Thymus (tissue), 11 donors: ENCODE data around the gene PPAT. TPM values are rescaled to one million over a fixed set of nuclear protein-coding genes. Genes with fewer than 3 reads are reported as not detected.
A peak's percentile ranks its signal among the peaks of the same experiment; 100 is the strongest.

Experiments
- DNase-seq, 9 donors: peaks; one replicate each; pipeline ENCODE4 v3.0.0-alpha.2; 2013; ENCODE audit warnings: low spot score in 9 of 9, low read depth in 6 of 9, missing footprints in 1 of 9
- H3K27ac ChIP-seq, 2 donors: one replicate each; pipeline ENCODE4 v1.5.1; 2013; ENCODE audit warnings: control low read depth in 1 of 2, low read depth in 1 of 2, low read length in 1 of 2, mild to moderate bottlenecking in 1 of 2, moderate library complexity in 1 of 2
- H3K27me3 ChIP-seq, 2 donors: one replicate each; pipeline ENCODE4 v1.5.1; 2013; ENCODE audit warnings: low read length in 1 of 2; ENCODE audit not compliant: control insufficient read depth in 2 of 2, insufficient read depth in 1 of 2
- H3K36me3 ChIP-seq, 2 donors: one replicate each; pipeline ENCODE4 v1.5.1; 2013; ENCODE audit warnings: low read length in 1 of 2, mild to moderate bottlenecking in 1 of 2, moderate library complexity in 1 of 2; ENCODE audit not compliant: control insufficient read depth in 2 of 2, insufficient read depth in 2 of 2
- H3K4me1 ChIP-seq, 2 donors: one replicate each; pipeline ENCODE4 v1.5.1; 2013; ENCODE audit warnings: low read length in 2 of 2; ENCODE audit not compliant: control insufficient read depth in 2 of 2, insufficient read depth in 2 of 2
- H3K4me3 ChIP-seq, 2 donors: one replicate each; pipeline ENCODE4 v1.5.1; 2013; ENCODE audit warnings: low read length in 2 of 2, control low read depth in 1 of 2, mild to moderate bottlenecking in 1 of 2
- H3K9me3 ChIP-seq, 2 donors: one replicate each; pipeline ENCODE4 v1.5.1; 2013; ENCODE audit warnings: low read length in 1 of 2, mild to moderate bottlenecking in 1 of 2; ENCODE audit not compliant: control insufficient read depth in 2 of 2, insufficient read depth in 1 of 2
- WGBS: extraction: QIAGEN DNeasy Blood & Tissue Kit; methylation state at CpG from one replicate; pipeline ENCODE4 v1.1.7; 2013; 5-methylcytosine and 5-hydroxymethylcytosine counted together
- polyA plus RNA-seq: library from polyadenylated mRNA; stranded (reverse); fragments of 200-250 nt; gene quantifications from one replicate; pipeline ENCODE4 v1.2.3, GENCODE V29; 2013
- total RNA-seq: library from RNA; stranded (reverse); fragments of 120-200 nt; gene quantifications from one replicate; pipeline ENCODE4 v1.2.4, GENCODE V29; 2013
- donor health status: healthy.

PPAT gene
- total and polyA plus RNA-seq, 2 donors, result 6.7 to 18.3 TPM

GRCh38 chr4:56406151-56406550 is 29.3 kb downstream of the PPAT start:
- Histone ChIP-seq H3K27ac (no peak overlapping the region), H3K27me3 (no peaks in the 10 kb centered on the region), H3K36me3 (peaks cover 0 to 14% of the 10 kb centered on the region in 2 donors), H3K4me3 (no peak overlapping the region), H3K4me1 (no peaks in the 10 kb centered on the region), H3K9me3 (no peaks in the 10 kb centered on the region)
- no peak for DNase-seq
- WGBS, result 97% methylated on average over 4 of the region's 4 CpGs

GRCh38 chr4:56405016-56405415 is 30.4 kb downstream of the PPAT start:
- no peaks in the 10 kb centered on the region for H3K4me1 ChIP-seq
- H3K9me3 ChIP-seq, result no peaks in the 10 kb centered on the region
- no peak overlapping the region for H3K4me3 ChIP-seq
- DNase-seq, result no peak
- peaks cover 0 to 23% of the 10 kb centered on the region in 2 donors for H3K36me3 ChIP-seq
- 98% methylated on average over 1 of the region's 1 CpG for WGBS
- H3K27ac ChIP-seq, result no peak overlapping the region
- no peaks in the 10 kb centered on the region for H3K27me3 ChIP-seq

GRCh38 chr4:56400560-56400959 is 34.9 kb downstream of the PPAT start:
- H3K4me1 ChIP-seq, result no peaks in the 10 kb centered on the region
- H3K4me3 ChIP-seq, result no peak overlapping the region
- no peaks in the 10 kb centered on the region for H3K9me3 ChIP-seq
- no peak overlapping the region for H3K27ac ChIP-seq
- no peak for DNase-seq
- peaks cover 5 to 28% of the 10 kb centered on the region in 2 donors for H3K36me3 ChIP-seq
- 94% methylated on average over 6 of the region's 6 CpGs for WGBS
- no peaks in the 10 kb centered on the region for H3K27me3 ChIP-seq

- 97% methylated on average over 8 of the region's 8 CpGs for WGBS
- DNase-seq, result no peak
- no peaks in the 10 kb centered on the region for H3K9me3 ChIP-seq
Measured at GRCh38 chr4:56391270-56391669, 44.1 kb downstream of the PPAT start.

GRCh38 chr4:56389558-56389957 is 45.9 kb downstream of the PPAT start:
- DNase-seq, result no peak
- no peak overlapping the region for H3K27ac ChIP-seq
- no peaks in the 10 kb centered on the region for H3K27me3 ChIP-seq
- H3K4me1 ChIP-seq, result peaks cover 9 to 12% of the 10 kb centered on the region in 2 donors
- no peaks in the 10 kb centered on the region for H3K36me3 ChIP-seq
- no peak overlapping the region for H3K4me3 ChIP-seq
- no peaks in the 10 kb centered on the region for H3K9me3 ChIP-seq
- WGBS, result 89% methylated on average over 1 of the region's 1 CpG

More at GRCh38 chr4:56391270-56391669, 44.1 kb downstream of the PPAT start:
- H3K36me3 ChIP-seq, result peaks cover 0 to 5% of the 10 kb centered on the region in 2 donors
- no peak overlapping the region for H3K27ac ChIP-seq
- no peak overlapping the region for H3K4me3 ChIP-seq
- no peaks in the 10 kb centered on the region for H3K27me3 ChIP-seq
- H3K4me1 ChIP-seq, result peaks cover 7 to 9% of the 10 kb centered on the region in 2 donors

GRCh38 chr4:56388306-56388705 is 47.1 kb downstream of the PPAT start:
- WGBS, result 49% methylated on average over 6 of the region's 6 CpGs
- no peaks in the 10 kb centered on the region for H3K36me3 ChIP-seq
- peak overlapping the region in 1 of 2 donors; percentile 98 for H3K27ac ChIP-seq

GRCh38 chr4:56387023-56388001 is 48.1 kb downstream of the PPAT start, which contains the start of gene AASDH:
TSS of gene AASDH (minus strand) at chr4:56387491. CDS start at chr4:56384299, 3,192 bp downstream.
- peak within 1 kb of the TSS; percentile 98 to 99 for H3K27ac ChIP-seq
- H3K4me3 ChIP-seq, result peak within 1 kb of the TSS; percentile 75 to 80
- DNase-seq, result peak; percentile 93 to 99 (median 96)
- H3K4me1 ChIP-seq, result peaks cover 9 to 12% of the 10 kb centered on the region in 2 donors
- H3K9me3 ChIP-seq, result no peaks in the 10 kb centered on the region
- WGBS, result under 1% methylated on average over 57 of the region's 57 CpGs
- no peaks in the 10 kb centered on the region for H3K36me3 ChIP-seq
- no peaks in the 10 kb centered on the region for H3K27me3 ChIP-seq

More at GRCh38 chr4:56388306-56388705, 47.1 kb downstream of the PPAT start:
- peak in 3 of 9 donors; percentile 5 to 27 (median 22) for DNase-seq
- Histone ChIP-seq H3K27me3 (no peaks in the 10 kb centered on the region), H3K9me3 (no peaks in the 10 kb centered on the region), H3K4me1 (peaks cover 9 to 12% of the 10 kb centered on the region in 2 donors), H3K4me3 (peak overlapping the region; percentile 75 to 80)

GRCh38 chr4:56386091-56386490 is 49.3 kb downstream of the PPAT start:
- no peak overlapping the region for H3K27ac ChIP-seq
- H3K27me3 ChIP-seq, result no peaks in the 10 kb centered on the region
- H3K36me3 ChIP-seq, result no peaks in the 10 kb centered on the region
- over 99% methylated on average over 4 of the region's 4 CpGs for WGBS
- peaks cover 9 to 12% of the 10 kb centered on the region in 2 donors for H3K4me1 ChIP-seq
- no peaks in the 10 kb centered on the region for H3K9me3 ChIP-seq
- DNase-seq, result no peak
- peak overlapping the region in 1 of 2 donors; percentile 75 for H3K4me3 ChIP-seq

- H3K4me1 ChIP-seq, result no peaks in the 10 kb centered on the region
- H3K27me3 ChIP-seq, result no peaks in the 10 kb centered on the region
- no peaks in the 10 kb centered on the region for H3K9me3 ChIP-seq
- WGBS, result 96% methylated on average over 2 of the region's 2 CpGs
- DNase-seq, result no peak
- no peaks in the 10 kb centered on the region for H3K36me3 ChIP-seq
- H3K27ac ChIP-seq, result no peak overlapping the region
- no peak overlapping the region for H3K4me3 ChIP-seq
Measured at GRCh38 chr4:56375458-56375857, 60.0 kb downstream of the PPAT start.
